Measurements from ENCODE around the gene ARMH4. TPM values are rescaled to one million over a fixed set of nuclear protein-coding genes. Genes with fewer than 3 reads are reported as not detected.

The ARMH4 gene
- total and polyA plus RNA-seq, 10 donors = 0.02 to 3.7 (median 1.2) TPM

DNA sequence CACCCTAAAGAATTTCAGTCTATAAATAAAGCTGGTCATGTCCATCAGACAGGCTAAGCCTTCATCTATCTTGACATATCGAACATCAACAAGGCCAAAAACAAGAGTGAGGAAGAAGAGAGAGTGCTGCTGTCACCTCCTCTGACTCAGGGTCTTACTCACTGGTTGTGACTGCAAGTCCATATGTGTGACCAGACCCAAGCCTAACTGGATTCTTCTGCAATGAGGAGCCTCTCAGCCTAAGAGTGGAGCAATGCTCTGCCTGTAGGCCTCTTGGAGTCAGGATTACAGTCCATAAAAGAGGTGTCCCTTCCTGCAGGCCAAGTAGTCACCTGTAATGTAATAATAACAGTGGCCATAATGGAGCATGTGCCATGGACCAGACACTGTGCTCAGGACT, 165.0 kb downstream of the ARMH4 start:
- no peaks in the 10 kb centered on the region for H3K36me3 ChIP-seq
- DNase-seq = no peak
- TF ChIP-seq POLR2AphosphoS5 (IDR thresholded peaks at IDR 0.05) = no peak
- no peak for TF ChIP-seq POLR2A (IDR thresholded peaks at IDR 0.05)
- TF ChIP-seq, protein P1, sequence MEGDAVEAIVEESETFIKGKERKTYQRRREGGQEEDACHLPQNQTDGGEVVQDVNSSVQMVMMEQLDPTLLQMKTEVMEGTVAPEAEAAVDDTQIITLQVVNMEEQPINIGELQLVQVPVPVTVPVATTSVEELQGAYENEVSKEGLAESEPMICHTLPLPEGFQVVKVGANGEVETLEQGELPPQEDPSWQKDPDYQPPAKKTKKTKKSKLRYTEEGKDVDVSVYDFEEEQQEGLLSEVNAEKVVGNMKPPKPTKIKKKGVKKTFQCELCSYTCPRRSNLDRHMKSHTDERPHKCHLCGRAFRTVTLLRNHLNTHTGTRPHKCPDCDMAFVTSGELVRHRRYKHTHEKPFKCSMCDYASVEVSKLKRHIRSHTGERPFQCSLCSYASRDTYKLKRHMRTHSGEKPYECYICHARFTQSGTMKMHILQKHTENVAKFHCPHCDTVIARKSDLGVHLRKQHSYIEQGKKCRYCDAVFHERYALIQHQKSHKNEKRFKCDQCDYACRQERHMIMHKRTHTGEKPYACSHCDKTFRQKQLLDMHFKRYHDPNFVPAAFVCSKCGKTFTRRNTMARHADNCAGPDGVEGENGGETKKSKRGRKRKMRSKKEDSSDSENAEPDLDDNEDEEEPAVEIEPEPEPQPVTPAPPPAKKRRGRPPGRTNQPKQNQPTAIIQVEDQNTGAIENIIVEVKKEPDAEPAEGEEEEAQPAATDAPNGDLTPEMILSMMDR (IDR thresholded peaks at IDR 0.05 in 8 of 11, conservative IDR thresholded peaks at IDR 0.05 in 3 of 11) = no peak
- peaks cover 0 to 5% (median 0%) of the 10 kb centered on the region in 6 donors for H3K4me1 ChIP-seq
- H3K27me3 ChIP-seq (replicated peaks in 1 of 7) = peaks cover 0 to 6% (median 0%) of the 10 kb centered on the region in 7 donors
- no peak overlapping the region for H3K27ac ChIP-seq
- 86 to 100% (median 92%) methylated on average over 1 of the region's 1 CpG for WGBS, 5 donors
- intact Hi-C loops (cut with DNase I; ENCODE audit: low total_unique reads) = no loop called here
- no peaks in the 10 kb centered on the region for H3K9me3 ChIP-seq
- no peak overlapping the region for H3K4me3 ChIP-seq

DNA sequence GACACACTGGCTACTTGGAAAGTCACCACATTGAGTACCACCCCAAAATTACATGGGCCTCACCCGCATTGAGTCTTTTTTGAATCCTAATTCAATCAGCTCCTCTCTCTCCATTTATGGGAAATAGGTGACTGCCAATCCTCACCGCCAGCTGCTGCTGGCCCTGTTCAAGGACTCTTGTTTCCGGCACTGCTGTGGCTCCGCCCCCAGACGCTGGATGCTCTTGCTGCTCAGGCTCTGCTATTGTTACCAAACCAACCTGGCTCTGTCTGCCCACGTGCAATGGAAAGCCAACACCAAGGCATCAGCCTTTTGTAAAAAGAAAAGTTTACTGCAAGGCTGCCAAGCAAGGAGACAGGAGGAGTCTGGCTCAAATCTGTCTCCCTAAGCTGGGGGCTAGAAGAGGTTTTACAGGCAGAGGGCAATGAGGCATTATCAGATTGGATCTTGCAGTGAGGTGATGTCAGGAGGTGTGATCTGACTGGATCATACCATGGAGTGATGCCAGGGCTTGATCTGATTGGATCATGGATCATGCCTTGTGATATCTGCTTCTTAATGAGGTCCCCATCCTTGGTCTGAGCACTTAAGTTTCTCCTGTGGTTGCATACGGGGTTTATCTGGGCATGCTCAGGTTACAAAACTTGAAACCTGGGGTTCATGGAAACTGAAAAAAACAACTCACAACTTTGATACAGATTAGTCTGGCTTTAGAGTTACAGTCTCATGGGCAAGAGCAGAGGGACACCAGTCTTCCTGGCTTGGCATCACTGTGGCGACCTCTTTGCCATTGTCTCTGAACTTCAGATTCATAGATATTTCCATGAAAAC, 169.0 kb downstream of the ARMH4 start:
- no peak for TF ChIP-seq POLR2A (IDR thresholded peaks at IDR 0.05)
- TF ChIP-seq, protein P1 (IDR thresholded peaks at IDR 0.05 in 8 of 11, conservative IDR thresholded peaks at IDR 0.05 in 3 of 11) = no peak
- TF ChIP-seq POLR2AphosphoS5 (IDR thresholded peaks at IDR 0.05) = no peak
- H3K4me1 ChIP-seq = peaks cover 0 to 5% (median 0%) of the 10 kb centered on the region in 6 donors
- peak; percentile 76 for DNase-seq
- no peak overlapping the region for H3K4me3 ChIP-seq
- no peaks in the 10 kb centered on the region for H3K9me3 ChIP-seq
- 57 to 67% (median 60%) methylated on average over 8 of the region's 8 CpGs for WGBS, 5 donors
- H3K36me3 ChIP-seq = no peaks in the 10 kb centered on the region
- no peak overlapping the region for H3K27ac ChIP-seq
- no peaks in the 10 kb centered on the region for H3K27me3 ChIP-seq (replicated peaks in 1 of 7)
- intact Hi-C loops (cut with DNase I; ENCODE audit: low total_unique reads) = no loop called here

DNA sequence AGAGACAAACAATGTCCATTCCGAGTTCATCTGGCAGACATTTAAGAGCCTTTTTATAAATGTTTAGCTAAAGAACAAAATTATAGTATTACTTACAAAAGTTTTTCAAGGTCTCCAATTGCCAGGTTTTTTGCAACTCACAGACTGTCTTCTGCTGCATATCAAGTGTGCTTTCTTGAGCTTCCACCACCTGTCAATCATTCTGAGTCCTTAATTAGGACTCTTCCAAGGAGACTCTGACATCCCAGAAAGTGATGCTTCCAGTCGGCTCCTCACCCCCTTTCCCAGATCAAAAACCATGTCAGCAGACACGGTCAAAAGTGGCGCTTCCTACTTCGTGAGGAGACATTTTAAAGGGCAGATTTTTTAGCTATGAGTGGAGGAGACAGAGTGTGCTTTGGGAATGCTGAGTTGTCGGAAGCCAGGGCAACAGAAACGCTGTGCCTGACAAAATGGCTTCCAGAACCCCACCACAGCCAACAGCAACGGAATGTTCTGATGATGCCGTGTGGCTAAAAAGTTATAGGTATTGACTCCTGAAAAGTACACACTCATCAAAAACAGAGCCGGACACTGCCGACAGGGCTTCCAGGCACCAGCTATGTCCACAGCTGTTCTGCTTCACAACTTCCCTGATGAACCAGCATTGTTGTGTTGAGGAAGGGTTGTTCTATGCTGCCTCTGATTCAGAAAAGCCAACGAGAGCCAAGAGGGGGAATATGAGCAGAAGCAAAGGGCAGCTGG, 170.0 kb downstream of the ARMH4 start:
- intact Hi-C loops (cut with DNase I; ENCODE audit: low total_unique reads) = no loop called here
- WGBS, 5 donors = 82 to 90% (median 89%) methylated on average over 12 of the region's 12 CpGs

More for the DNA sequence above, 170.0 kb downstream of the ARMH4 start:
- Histone ChIP-seq H3K4me1 (peaks cover 0 to 5% (median 0%) of the 10 kb centered on the region in 6 donors), H3K4me3 (no peak overlapping the region), H3K27ac (no peak overlapping the region), H3K36me3 (no peaks in the 10 kb centered on the region), H3K27me3 (replicated peaks in 1 of 7) (peaks cover 0 to 5% (median 0%) of the 10 kb centered on the region in 7 donors), H3K9me3 (no peaks in the 10 kb centered on the region)
- DNase-seq = no peak
- TF ChIP-seq POLR2AphosphoS5 (IDR thresholded peaks at IDR 0.05) (no peak), POLR2A (IDR thresholded peaks at IDR 0.05) (no peak)
- TF ChIP-seq, protein P1 (IDR thresholded peaks at IDR 0.05 in 8 of 11, conservative IDR thresholded peaks at IDR 0.05 in 3 of 11) = no peak

All from spleen (tissue), 11 donors.